Gastroesophageal sphincter (tissue), 3 donors: ENCODE results near the gene RUFY1.
"Not testable (repeated sequence)": the region's sequence is repeated elsewhere in the genome, so short reads cannot be mapped to it uniquely, and the experiment has no call there.

Source experiments
- POLR2A ChIP-seq, 2 donors: fragments of 450-650 bp; IDR thresholded peaks; one replicate each; pipeline ENCODE4 v1.6.1; 2017; ENCODE audit warnings: antibody characterized with exemption in 2 of 2, mild to moderate bottlenecking in 2 of 2, moderate library complexity in 1 of 2
- TF ChIP-seq, protein P1 (sequence below), 4 experiments: fragments of 200-600 bp in 2 of 4; fragments of 450-650 bp in 2 of 4; sonication (generic) in 1 of 4; IDR thresholded peaks; one replicate each; pipeline ENCODE4 v1.5.1; 2017 to 2019; ENCODE audit warnings: antibody characterized with exemption in 4 of 4, mild to moderate bottlenecking in 2 of 4, moderate library complexity in 2 of 4

DNA sequence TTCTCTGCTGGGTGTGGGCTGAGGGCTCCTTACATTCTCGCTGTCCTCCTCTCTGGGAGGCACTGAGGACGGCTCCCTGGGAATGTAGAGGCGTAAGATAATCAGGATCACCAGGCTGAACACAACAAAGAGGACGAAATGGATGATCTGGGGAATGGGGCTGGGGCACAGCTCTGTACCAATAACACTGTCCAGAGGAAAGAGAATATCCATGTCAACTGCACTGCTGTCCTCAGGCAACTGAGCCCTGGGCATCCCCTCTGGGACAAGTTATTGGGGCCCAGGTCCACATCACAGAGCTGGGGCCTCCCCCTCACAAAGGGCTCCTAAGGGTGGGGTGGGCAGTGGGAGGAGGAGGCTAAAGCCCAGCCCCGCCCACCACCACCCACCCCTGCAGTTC is 94.4 kb downstream of the RUFY1 start:
- TF ChIP-seq POLR2A (IDR thresholded peaks at IDR 0.05), result not testable (repeated sequence)
- TF ChIP-seq, protein P1, sequence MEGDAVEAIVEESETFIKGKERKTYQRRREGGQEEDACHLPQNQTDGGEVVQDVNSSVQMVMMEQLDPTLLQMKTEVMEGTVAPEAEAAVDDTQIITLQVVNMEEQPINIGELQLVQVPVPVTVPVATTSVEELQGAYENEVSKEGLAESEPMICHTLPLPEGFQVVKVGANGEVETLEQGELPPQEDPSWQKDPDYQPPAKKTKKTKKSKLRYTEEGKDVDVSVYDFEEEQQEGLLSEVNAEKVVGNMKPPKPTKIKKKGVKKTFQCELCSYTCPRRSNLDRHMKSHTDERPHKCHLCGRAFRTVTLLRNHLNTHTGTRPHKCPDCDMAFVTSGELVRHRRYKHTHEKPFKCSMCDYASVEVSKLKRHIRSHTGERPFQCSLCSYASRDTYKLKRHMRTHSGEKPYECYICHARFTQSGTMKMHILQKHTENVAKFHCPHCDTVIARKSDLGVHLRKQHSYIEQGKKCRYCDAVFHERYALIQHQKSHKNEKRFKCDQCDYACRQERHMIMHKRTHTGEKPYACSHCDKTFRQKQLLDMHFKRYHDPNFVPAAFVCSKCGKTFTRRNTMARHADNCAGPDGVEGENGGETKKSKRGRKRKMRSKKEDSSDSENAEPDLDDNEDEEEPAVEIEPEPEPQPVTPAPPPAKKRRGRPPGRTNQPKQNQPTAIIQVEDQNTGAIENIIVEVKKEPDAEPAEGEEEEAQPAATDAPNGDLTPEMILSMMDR (IDR thresholded peaks at IDR 0.05), result not testable (repeated sequence)
